Measurements from ENCODE around the gene MCTP1.
"Not testable (repeated sequence)": the region's sequence is repeated elsewhere in the genome, so short reads cannot be mapped to it uniquely, and the experiment has no call there.

MCTP1 gene

GRCh38 chr5:95022967-95023695, 261.8 kb downstream of the MCTP1 start:
- DNase-seq = no peak

GRCh38 chr5:95020345-95020744, 264.5 kb downstream of the MCTP1 start:
- DNase-seq = no peak

DNA sequence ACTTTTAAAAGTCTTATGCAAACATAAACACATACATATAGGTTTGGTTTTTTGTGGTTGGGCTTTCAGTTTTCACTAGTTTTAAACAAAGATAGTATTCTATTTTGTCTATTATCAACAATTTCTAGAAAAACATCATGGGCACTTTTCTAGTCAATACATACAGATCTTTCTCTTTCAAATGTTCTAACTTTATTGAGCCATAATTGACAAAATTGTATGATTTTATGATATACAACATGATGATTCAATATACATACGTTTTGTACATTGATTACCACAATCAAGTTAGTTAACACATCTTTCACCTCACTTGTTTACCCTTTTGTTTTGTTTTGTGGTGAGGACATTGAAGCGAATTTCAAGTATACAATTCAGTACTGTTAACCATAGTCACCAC, 265.9 kb downstream of the MCTP1 start:
- DNase-seq = no peak

DNA sequence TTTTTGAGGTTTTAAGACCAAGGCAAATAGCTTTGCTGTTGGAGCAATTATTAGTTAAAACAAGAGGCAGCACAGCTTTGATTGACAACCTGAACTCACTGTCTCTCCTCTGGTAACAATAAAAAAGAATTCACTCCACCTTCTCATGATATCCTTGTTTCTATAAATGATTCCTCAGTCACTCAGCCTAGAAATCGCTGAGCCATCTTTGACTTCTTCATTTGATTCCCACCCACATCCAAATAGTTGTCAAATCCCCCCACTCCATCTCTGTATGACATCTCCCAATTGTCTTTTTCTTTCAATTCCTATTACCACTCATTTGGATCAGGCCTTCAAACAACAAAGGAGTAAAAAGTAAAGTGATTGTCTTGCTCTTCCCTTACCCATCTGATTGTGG, 266.4 kb downstream of the MCTP1 start:
- DNase-seq = no peak

GRCh38 chr5:95009812-95010211, 275.1 kb downstream of the MCTP1 start:
- no peak for DNase-seq

DNA sequence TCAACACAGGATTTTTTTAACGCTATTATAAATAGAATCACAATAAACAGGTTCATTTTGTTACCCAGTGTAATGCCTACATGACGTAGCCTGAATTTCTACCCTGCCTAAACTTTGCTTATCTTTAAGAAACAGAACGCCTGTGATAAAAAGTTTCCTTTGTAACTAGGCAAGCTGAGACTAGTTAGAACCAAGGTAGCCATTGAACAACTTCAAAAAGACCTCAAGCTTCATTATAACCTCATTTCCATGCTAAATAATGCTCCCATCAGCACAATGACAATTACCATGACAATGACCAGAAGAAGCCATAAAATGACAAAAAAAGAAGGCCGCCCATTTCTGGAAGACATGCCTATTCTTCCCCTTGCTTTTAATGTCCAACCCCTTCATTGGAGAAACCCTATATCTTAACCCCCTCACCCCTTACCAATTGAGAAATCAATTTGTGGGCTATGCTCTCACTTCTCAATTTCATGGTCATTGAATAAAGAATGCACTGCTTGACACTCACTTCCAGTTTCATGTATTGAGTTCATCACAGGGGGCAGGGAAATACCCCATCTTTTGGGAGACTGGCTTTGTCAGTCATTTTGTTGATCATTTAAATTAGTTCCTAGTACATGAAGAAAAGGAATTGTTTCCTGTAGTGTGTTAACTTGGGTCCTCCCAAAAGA, 276.8 kb downstream of the MCTP1 start:
- DNase-seq = no peak

- no peak for DNase-seq
These were observed 279.1 kb downstream of the MCTP1 start for GRCh38 chr5:95005811-95006210.

DNA sequence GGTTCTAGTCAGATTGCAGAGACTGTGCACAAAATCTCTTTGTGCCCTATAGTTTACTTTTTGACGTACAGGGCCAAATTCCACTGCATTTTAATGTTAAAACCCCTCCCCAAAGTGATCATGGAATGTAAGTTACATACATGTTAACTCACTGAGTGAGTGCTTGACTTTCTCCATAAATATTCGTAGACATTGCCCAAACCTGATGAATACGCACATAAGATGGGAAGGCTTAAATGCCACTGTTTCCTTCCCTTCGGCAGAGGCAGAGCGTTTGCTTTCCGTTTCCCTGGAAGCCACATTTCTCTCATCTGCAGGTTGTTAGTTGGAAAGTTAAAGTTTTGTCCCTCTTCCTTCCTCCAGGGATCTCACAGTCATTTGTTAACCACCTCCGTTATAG, 286.2 kb downstream of the MCTP1 start:
- no peak for DNase-seq

DNA sequence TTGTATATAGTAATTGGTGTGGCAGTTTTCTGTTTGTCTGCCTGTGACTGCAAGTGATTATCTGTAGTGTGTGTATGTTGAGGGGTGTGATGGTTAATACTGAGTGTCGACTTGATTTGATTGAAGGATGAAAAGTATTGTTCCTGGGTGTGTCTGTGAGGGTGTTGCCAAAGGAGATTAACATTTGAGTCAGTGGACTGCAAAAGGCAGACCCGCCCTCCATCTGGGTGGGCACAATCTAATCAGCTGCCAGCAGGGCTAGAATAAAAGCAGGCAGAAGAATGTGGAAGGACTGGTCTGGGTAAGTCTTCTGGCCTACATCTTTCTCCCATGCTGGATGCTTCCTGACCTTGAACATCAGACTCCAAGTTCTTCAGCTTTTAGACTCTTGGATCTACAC, 290.4 kb downstream of the MCTP1 start:
- not testable (repeated sequence) for DNase-seq

DNA sequence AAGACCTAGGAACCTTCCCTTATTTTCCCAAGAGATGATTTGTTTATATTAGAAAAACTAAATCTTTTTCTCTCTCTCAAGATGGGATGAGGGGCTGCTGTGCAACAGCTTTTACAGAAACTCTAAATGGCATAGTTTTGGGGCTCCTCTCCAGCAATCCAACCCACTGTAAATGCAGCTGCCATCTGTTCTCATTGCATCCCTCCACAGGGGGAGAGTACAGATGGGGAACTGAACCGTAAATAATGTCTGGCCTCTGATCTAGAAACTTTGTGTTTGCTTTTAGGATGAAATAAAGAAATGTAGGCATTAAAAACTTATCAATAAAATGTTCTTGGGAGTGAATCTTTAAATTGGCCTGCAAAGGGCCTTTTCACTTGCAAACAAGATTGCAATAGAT, 291.4 kb downstream of the MCTP1 start:
- no peak for DNase-seq

DNA sequence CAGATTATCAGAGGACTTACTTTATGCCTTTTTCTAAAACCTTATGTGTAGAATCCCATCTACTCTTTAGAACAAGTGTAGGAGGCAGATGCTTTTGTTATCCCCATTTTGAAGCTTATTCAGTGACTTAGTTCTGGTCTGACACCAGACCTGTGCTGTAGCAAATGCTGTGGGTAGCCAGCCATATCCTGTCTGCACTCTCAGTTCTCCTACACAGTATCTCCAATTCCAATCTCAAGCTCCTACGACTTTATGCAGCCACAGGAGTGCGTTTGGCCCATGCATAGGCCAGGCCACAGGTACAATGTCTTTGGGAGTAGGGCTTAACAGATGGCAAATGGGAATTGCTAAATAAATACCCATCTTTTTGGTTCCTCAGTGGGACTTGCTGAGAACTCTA, 292.6 kb downstream of the MCTP1 start:
- DNase-seq = no peak

DNA sequence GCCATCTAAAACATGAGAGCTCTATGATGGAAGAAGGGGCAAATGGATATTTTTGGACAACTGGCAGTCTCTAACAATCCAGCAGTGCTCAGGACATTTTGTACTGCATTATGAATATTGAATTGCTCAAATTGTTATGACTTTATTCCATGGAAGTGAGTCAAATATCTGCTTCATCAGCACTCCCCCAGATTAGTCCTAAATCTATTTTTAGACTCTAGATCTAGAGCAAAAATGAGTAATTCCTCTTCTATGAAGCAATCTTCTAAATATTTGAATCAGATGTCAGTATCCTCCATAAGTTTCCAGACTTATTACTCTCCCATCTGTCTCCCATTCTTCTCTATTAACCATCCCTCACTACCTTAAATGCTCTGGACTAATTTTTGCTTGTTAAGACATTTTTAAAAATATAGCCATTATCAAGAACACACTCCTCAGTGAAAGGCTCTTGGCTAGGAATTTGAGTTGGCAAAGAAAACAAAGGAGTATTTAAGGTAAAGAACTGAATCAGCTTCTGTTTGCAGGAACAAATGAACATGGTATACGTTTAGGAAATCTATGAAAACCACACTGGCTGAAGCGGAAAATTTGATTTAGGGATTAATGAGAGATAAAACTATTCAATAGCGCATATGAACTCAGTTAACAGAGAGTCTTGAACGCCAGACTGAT, 300.9 kb downstream of the MCTP1 start:
- no peak for DNase-seq

DNA sequence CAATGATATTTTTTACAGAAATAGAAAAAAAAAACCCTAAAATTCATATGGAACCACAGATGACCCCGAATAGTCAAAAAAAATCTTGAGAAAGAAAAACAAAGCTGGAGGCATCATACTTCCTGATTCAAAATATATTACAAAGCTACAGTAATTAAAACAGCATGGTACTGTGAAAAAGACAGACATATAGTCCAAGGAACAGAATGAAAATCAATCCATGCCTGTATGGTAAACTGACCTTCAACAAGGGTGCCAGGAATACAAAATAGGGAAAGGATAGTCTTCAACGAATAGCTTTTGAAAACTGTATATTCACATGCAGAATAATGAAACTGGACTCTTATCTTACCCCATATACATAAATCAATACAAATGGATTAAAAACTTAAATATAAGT, 307.5 kb downstream of the MCTP1 start:
- no peak for DNase-seq

DNA sequence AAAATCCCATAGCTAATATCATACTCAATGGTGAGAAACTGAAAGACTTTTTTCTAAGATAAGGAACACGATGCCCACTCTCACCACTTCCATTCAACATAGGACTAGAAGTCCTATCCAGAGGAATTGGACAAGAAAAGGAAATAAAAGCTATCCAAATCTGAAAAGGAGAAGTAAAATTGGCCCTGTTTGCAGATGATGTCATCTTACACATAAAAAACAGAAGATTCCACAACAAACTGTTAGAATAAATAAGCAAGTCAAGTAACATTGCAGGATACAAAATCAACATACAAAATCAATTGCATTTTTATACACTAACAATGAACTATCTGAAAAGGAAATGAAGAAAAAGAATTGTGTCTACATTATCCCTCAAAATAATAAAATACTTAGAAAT, 308.0 kb downstream of the MCTP1 start:
- DNase-seq = no peak

GRCh38 chr5:94972268-94972667, 312.6 kb downstream of the MCTP1 start:
- DNase-seq = no peak

GRCh38 chr5:94969174-94969573, 315.7 kb downstream of the MCTP1 start:
- no peak for DNase-seq

DNA sequence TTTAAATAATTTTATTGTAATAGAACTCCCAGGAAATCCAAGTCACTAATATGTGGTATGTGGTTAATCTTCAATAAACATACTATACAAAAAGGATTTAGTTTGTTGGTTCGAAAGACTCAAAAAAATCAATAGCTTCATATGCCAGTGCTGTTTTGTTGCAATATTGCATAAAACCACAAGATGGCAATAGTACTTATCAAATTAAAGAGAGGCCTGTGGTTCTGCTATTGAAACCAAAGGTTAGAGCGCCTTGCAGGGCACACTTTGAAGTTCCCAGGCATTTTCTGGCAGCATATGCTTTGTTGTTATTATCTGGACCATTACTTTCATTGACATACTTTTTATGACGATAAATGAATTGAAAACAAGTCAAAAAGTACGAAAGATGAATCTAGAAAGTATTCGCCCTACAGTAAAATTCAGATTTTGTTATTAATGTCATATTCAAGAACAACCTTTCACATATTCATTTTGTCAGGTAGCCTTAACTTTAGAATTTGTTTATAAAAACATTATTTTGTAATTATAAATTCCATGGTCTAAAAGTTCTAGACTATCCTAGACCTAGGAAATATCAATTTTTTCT, 316.3 kb downstream of the MCTP1 start:
- DNase-seq = no peak

GRCh38 chr5:94967525-94967924, 317.4 kb downstream of the MCTP1 start:
- no peak for DNase-seq

- DNase-seq = not testable (repeated sequence)
These were observed 325.6 kb downstream of the MCTP1 start for GRCh38 chr5:94959279-94959678.

- no peak for DNase-seq
These were observed 339.2 kb downstream of the MCTP1 start for GRCh38 chr5:94945656-94946055.

DNA sequence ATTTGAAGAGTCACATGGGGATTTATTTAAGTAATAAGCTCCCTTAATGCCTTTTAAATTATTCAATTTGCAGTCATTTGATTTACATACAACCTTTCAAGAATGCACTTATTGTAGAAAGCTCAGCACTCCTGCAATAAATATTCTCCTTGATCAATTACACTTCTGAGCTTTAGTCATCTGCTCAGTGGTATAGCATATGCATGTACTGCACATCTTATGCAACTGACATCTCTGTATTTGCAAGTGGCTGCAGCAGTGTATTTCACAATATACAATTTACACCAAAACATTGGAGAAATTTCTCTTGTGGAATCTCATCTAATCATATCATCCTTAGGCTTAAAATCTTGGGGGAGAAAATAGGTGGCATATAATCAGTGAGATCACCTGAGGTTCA, 340.7 kb downstream of the MCTP1 start:
- no peak for DNase-seq

GRCh38 chr5:94941122-94941755, 343.7 kb downstream of the MCTP1 start:
- no peak for DNase-seq

- no peak for DNase-seq
These were observed 352.6 kb downstream of the MCTP1 start for GRCh38 chr5:94932259-94932658.

All from activated gamma-delta T cell (primary cell).